Measurements from ENCODE around the gene ESRRA. TPM values are rescaled to one million over a fixed set of nuclear protein-coding genes. Genes with fewer than 3 reads are reported as not detected.

The ESRRA gene
- total RNA-seq, 1 donor from 2014 or later: 42.0 TPM

GRCh38 chr11:64275031-64275800 is 30.1 kb upstream of the ESRRA start:
- DNase-seq (ENCODE audit: low read depth in 2 of 2): no peak

DNA sequence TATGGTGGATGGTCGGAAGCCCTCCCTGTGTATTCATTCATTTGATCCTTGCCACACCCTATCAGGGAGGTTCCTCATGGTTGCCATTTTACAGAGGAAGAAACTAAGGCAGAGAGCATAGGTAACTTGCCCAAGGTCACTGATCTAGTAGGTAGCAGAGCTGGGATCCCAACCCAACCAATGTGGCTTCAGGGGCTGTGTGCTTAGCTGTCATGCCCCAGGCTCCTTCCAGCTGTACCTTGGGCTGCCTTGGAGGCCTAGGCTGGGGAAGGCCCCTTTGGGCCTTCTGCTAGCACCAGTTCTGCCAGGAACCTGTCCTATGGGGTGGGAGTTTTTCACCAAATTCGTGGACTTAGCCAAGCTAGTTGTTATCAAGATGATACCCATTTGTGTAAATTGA is 29.5 kb upstream of the ESRRA start:
- DNase-seq (ENCODE audit: low read depth in 2 of 2): no peak

- DNase-seq (ENCODE audit: low read depth in 2 of 2): no peak
Observed at GRCh38 chr11:64276653-64277431, 28.5 kb upstream of the ESRRA start.

DNA sequence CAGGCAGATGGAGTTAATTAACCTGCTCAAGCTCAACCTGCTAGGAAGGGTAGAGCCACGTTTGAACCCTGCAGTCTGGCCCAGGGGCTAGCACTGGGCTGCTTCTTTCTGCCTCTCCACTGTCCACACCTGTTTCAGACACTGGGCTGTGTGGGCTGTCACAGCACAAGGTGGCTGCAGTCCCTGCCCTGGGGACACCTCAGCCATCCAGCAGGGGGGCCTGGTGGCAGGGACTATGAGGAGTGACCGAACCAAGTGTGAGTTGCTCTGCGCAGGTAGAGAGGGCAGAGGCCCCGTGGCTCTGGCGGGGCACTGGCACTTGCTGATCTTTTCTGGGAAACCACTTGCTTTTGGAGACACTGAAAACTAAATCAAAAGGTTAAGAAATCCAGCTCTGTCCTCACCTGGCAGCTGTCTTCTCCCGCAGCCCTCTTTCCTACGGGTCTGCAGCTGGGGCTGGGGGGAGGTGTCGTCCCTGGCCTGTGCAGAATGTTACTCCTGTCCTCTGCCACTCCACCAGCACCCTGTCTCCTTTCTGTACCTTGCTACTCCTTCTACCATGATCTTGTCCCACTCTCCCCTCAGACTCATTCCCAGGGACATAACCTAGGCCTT is 26.6 kb upstream of the ESRRA start:
- no peak for DNase-seq (ENCODE audit: low read depth in 2 of 2)

GRCh38 chr11:64281957-64282770 is 23.2 kb upstream of the ESRRA start:
- no peak for DNase-seq (ENCODE audit: low read depth in 2 of 2)

DNA sequence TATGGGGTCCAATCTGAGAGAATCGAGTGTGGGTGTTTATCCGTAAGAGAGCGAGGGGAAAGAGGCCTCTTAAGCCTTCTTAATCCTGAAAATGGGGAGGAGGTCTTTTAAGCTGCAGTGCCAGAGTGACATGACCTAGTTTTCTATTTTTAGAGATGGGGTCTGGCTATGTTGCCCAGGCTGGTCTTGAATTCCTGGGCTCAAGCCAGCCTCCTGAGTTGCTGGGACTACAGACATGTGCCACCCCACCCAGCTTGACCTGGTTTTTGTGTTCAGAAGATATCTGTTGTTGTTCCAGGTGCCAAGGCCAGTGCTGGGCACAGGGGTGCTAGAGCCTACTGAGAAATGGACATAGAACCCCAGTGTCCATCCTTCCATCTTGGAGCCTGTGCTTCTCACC is 22.2 kb upstream of the ESRRA start:
- no peak for DNase-seq (ENCODE audit: low read depth in 2 of 2)

DNA sequence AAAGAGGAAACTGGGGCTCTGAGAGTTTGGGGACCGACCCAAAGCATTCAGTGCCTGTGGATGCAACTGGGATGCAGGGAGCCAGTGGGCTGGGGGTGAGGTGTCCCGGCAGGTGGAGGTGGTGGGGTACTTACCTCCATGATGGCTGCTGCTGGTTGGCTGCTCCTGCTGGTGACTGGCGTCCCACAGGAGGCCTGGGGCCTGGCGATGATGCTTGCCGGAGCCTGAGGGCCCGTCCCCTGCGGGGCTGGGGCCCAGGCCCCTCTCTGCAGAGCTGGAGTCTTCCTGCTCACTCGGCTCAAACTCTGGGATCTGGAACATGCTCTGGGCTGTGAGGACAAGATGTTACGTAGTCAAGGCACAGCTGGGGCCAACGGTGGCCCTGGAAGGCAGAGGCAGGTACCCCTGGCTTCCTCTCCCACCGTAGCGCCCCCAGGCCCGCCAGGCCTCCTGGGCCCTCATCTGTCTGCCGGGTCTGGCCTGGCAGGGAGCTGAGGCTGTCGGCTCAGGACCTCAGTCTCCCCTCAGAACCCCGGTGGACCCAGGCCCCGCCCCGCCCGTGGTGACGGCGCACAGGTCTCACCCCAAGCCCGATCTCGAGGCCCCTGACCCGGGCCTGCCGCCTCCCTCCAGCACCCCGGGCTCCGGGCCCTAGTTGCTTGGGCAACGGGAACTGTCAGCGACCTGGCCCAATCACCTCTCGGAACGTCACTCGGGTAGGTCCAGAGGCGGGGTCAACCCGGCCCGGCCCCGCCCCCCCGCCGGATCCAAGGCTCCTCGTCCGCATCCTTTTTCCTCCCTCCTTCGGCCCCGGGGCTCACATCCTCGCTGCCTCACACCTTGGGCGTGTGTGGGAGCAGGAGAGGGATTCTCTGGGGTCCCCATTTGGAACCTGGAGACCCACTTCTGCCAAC is 21.0 kb upstream of the ESRRA start, which contains the start of gene BAD:
TSS of gene BAD (minus strand) at position 618 of the 914 bp plus-strand sequence. CDS start at position 321, 297 bp downstream.
- DNase-seq (ENCODE audit: low read depth in 2 of 2): peak; percentile 68 to 89

- peak; percentile 49 to 80 for DNase-seq (ENCODE audit: low read depth in 2 of 2)
Observed at GRCh38 chr11:64284962-64285884, 20.1 kb upstream of the ESRRA start, which contains the start of gene GPR137. Gene GPR137, plus strand, starts transcription at chr11:64285848. Its CDS starts 677 bp downstream, at chr11:64286525.

- DNase-seq (ENCODE audit: low read depth in 2 of 2): peak in 1 of 2 donors; percentile 19
Observed at GRCh38 chr11:64285885-64286800, 19.2 kb upstream of the ESRRA start.

- DNase-seq (ENCODE audit: low read depth in 2 of 2): no peak
Observed at GRCh38 chr11:64286801-64287159, 18.5 kb upstream of the ESRRA start.

- DNase-seq (ENCODE audit: low read depth in 2 of 2): no peak
Observed at GRCh38 chr11:64287676-64288352, 17.5 kb upstream of the ESRRA start.

- DNase-seq (ENCODE audit: low read depth in 2 of 2): no peak
Observed at GRCh38 chr11:64288353-64288750, 17.0 kb upstream of the ESRRA start.

DNA sequence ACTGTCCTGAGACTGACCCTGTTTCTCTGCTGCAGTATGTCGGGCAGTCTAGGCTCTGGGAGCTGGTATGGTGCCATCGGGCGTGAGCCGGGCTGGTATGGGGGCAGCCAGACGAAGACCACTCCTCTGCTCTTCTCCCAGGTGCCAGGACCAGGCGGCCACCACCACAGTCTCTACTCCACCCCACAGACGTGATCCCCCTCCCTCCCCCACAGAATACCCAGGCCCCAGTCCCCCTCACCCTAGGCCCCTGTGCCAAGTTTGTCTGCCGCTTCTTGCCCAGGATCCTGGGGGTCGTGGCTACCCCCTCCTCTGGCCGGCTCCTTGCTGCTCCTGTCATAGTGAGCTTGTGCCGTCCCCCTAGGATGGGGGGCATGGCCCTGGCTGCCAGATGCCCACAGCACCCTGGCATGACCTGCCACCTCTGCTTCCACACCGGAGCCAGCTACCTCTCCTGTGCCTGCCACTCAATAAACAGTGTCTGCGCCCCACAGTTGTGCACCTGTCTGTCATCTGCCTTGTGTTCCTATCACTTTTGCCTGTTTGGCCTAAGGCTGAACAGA is 16.2 kb upstream of the ESRRA start:
- DNase-seq (ENCODE audit: low read depth in 2 of 2): no peak

- no peak for DNase-seq (ENCODE audit: low read depth in 2 of 2)
Observed at GRCh38 chr11:64290352-64291261, 14.7 kb upstream of the ESRRA start.

DNA sequence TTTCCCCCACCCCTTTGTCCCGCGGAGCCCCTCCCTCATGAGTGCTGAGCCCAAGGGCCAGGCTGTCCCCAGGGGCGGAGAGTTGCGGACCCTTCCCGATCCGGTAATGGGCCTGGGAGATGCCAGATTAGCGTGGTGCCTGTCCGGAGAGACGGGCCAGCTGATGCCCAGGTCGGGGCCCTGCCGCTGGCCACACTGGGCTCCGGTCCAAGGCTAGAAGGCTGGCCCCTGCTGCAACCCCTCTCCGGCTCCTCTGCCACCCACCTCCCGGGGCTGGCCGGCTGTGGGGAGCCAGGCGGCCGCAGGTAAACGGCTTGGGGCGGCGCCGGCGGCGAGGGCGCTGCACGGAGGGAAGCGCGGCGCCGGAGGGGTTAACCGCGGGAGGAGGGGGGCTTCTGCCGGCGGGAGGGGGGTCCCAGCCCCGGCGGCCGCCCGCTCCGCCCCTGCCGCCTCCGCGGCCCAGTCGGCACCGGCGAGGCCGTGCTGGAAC is 14.0 kb upstream of the ESRRA start, which contains the start of gene KCNK4:
TSS of gene KCNK4 (plus strand) at position 41 of the 490 bp plus-strand sequence. CDS start 1,717 bp downstream, outside the sequence.
- DNase-seq (ENCODE audit: low read depth in 2 of 2): no peak
